Measurements from ENCODE around the gene SOBP. TPM values are rescaled to one million over a fixed set of nuclear protein-coding genes. Genes with fewer than 3 reads are reported as not detected.

Gene SOBP
- total and polyA plus RNA-seq, 7 donors, result 5.7 to 27.6 (median 19.5) TPM

- Histone ChIP-seq H3K4me1 (peaks cover 26% of the 10 kb centered on the region), H3K27ac (no peak overlapping the region), H3K4me3 (no peak overlapping the region), H3K27me3 (ENCODE audit: insufficient read depth in 3 of 3, low read length in 2 of 3) (no peaks in the 10 kb centered on the region), H3K36me3 (ENCODE audit: insufficient read depth in 1 of 2, low read depth in 1 of 2) (peaks cover 0 to 11% of the 10 kb centered on the region in 2 donors), H3K9me3 (no peaks in the 10 kb centered on the region)
- no peak for TF ChIP-seq CTCF (IDR thresholded peaks at IDR 0.05)
- intact Hi-C loops (cut with DNase I), result no loop called here
- ATAC-seq (no peak), DNase-seq (no peak)
- WGBS, 3 donors, result 36 to 42% (median 41%) methylated on average over 2 of the region's 2 CpGs
Measured at GRCh38 chr6:107639511-107639910, 149.6 kb downstream of the SOBP start.

- peaks cover 33% of the 10 kb centered on the region for H3K4me1 ChIP-seq
- ATAC-seq (peak in 2 of 4 donors; percentile 4 to 13), DNase-seq (no peak)
- peak overlapping the region; percentile 36 for H3K27ac ChIP-seq
- no peak overlapping the region for H3K4me3 ChIP-seq
- intact Hi-C loops (cut with DNase I), result no loop called here
- H3K27me3 ChIP-seq (ENCODE audit: insufficient read depth in 3 of 3, low read length in 2 of 3), result no peaks in the 10 kb centered on the region
- H3K9me3 ChIP-seq, result no peaks in the 10 kb centered on the region
- WGBS, 3 donors, result 29 to 42% (median 36%) methylated on average over 1 of the region's 1 CpG
- peaks cover 0 to under 1% of the 10 kb centered on the region in 2 donors for H3K36me3 ChIP-seq (ENCODE audit: insufficient read depth in 1 of 2, low read depth in 1 of 2)
- no peak for TF ChIP-seq CTCF (IDR thresholded peaks at IDR 0.05)
Measured at GRCh38 chr6:107641071-107641470, 151.2 kb downstream of the SOBP start.

- Histone ChIP-seq H3K4me3 (no peak overlapping the region), H3K4me1 (peaks cover 37% of the 10 kb centered on the region), H3K9me3 (no peaks in the 10 kb centered on the region), H3K36me3 (ENCODE audit: insufficient read depth in 1 of 2, low read depth in 1 of 2) (no peaks in the 10 kb centered on the region), H3K27ac (peak overlapping the region; percentile 36), H3K27me3 (ENCODE audit: insufficient read depth in 3 of 3, low read length in 2 of 3) (no peaks in the 10 kb centered on the region)
- peak; percentile 45 to 66 (median 62) for ATAC-seq
- no peak for TF ChIP-seq CTCF (IDR thresholded peaks at IDR 0.05)
- intact Hi-C loops (cut with DNase I), result no loop called here
- DNase-seq, result peak; percentile 31 to 60
- WGBS, 3 donors, result 17 to 26% (median 24%) methylated on average over 14 of the region's 14 CpGs
Measured at GRCh38 chr6:107641500-107641941, 151.6 kb downstream of the SOBP start.

- ATAC-seq (peak in 1 of 4 donors; percentile 13), DNase-seq (no peak)
- intact Hi-C loops (cut with DNase I), result no loop called here
- no peaks in the 10 kb centered on the region for H3K27me3 ChIP-seq (ENCODE audit: insufficient read depth in 3 of 3, low read length in 2 of 3)
- TF ChIP-seq CTCF (IDR thresholded peaks at IDR 0.05), result no peak
- H3K4me3 ChIP-seq, result no peak overlapping the region
- 24 to 31% (median 29%) methylated on average over 3 of the region's 3 CpGs for WGBS, 3 donors
- no peak overlapping the region for H3K27ac ChIP-seq
- H3K36me3 ChIP-seq (ENCODE audit: insufficient read depth in 1 of 2, low read depth in 1 of 2), result no peaks in the 10 kb centered on the region
- peaks cover 43% of the 10 kb centered on the region for H3K4me1 ChIP-seq
- H3K9me3 ChIP-seq, result no peaks in the 10 kb centered on the region
Measured at GRCh38 chr6:107642095-107642860, 152.4 kb downstream of the SOBP start.
